ENCODE data around the gene NDUFA8.

GRCh38 chr9:122131401-122132001 lies 28.1 kb downstream of the NDUFA8 start:
- TF ChIP-seq CTCF (IDR thresholded peaks at IDR 0.05; ENCODE audit: low read length) (no peak), EZH2 (IDR thresholded peaks at IDR 0.05; ENCODE audit: borderline replicate concordance, low read length) (no peak)
